Adrenal gland (tissue), 5 donors: Measurements from ENCODE around the gene MACROD2.

Experiments used
- POLR2A ChIP-seq, 2 donors: fragments of 450-650 bp; IDR thresholded peaks; one replicate each; pipeline ENCODE4 v1.6.1; 2017; ENCODE audit warnings: antibody characterized with exemption in 2 of 2, mild to moderate bottlenecking in 2 of 2, moderate library complexity in 1 of 2
- TF ChIP-seq, protein P1 (sequence below), 6 experiments: fragments of 450-650 bp in 4 of 6; fragments of 200-600 bp in 2 of 6; sonication (generic) in 1 of 6; IDR thresholded peaks; 1 replicate in 5 of 6; 2 replicates in 1 of 6; pipeline versions ENCODE4 v1.5.1 to v1.8.0; 2016 to 2021; ENCODE audit warnings: antibody characterized with exemption in 6 of 6, mild to moderate bottlenecking in 2 of 6, moderate library complexity in 1 of 6
- donor health status: DM: no; HTN: no; CAD: no.

DNA sequence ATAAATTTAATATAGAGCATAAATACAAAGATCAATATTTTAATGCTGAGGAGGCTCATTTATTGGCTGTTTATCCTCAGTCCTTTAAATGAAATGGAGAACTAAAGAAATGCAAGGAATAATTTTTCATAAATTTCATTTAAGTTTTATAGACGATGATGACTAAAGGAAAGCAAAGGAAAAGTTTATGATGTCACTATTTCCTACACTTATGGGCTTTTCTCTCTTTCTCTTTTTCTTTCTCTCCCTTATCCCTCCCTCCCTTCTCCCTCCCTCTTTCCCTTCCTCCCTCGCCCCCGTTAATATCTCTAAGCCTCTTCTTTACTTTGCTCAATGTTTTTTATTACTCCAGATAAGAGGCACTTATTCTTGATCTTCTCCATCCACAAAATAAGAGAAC, 1231.8 kb downstream of the MACROD2 start:
- TF ChIP-seq, protein P1, sequence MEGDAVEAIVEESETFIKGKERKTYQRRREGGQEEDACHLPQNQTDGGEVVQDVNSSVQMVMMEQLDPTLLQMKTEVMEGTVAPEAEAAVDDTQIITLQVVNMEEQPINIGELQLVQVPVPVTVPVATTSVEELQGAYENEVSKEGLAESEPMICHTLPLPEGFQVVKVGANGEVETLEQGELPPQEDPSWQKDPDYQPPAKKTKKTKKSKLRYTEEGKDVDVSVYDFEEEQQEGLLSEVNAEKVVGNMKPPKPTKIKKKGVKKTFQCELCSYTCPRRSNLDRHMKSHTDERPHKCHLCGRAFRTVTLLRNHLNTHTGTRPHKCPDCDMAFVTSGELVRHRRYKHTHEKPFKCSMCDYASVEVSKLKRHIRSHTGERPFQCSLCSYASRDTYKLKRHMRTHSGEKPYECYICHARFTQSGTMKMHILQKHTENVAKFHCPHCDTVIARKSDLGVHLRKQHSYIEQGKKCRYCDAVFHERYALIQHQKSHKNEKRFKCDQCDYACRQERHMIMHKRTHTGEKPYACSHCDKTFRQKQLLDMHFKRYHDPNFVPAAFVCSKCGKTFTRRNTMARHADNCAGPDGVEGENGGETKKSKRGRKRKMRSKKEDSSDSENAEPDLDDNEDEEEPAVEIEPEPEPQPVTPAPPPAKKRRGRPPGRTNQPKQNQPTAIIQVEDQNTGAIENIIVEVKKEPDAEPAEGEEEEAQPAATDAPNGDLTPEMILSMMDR (IDR thresholded peaks at IDR 0.05), result no peak
- TF ChIP-seq POLR2A (IDR thresholded peaks at IDR 0.05), result no peak
